Testis (tissue), 2 donors: Measurements from ENCODE around the gene E2F6.
A peak's percentile ranks its signal among the peaks of the same experiment; 100 is the strongest.

Experiments used
- POLR2A ChIP-seq: fragments of 450-650 bp; IDR thresholded peaks from one replicate; pipeline ENCODE4 v1.6.1; 2017; ENCODE audit warnings: antibody characterized with exemption, mild to moderate bottlenecking, moderate library complexity
- TF ChIP-seq, protein P1 (sequence below), 3 experiments: fragments of 450-650 bp in 2 of 3; fragments of 200-600 bp in 1 of 3; sonication (generic) in 1 of 3; IDR thresholded peaks; one replicate each; pipeline ENCODE4 v1.5.1; 2016 to 2019; ENCODE audit warnings: antibody characterized with exemption in 3 of 3, mild to moderate bottlenecking in 2 of 3, moderate library complexity in 1 of 3

DNA sequence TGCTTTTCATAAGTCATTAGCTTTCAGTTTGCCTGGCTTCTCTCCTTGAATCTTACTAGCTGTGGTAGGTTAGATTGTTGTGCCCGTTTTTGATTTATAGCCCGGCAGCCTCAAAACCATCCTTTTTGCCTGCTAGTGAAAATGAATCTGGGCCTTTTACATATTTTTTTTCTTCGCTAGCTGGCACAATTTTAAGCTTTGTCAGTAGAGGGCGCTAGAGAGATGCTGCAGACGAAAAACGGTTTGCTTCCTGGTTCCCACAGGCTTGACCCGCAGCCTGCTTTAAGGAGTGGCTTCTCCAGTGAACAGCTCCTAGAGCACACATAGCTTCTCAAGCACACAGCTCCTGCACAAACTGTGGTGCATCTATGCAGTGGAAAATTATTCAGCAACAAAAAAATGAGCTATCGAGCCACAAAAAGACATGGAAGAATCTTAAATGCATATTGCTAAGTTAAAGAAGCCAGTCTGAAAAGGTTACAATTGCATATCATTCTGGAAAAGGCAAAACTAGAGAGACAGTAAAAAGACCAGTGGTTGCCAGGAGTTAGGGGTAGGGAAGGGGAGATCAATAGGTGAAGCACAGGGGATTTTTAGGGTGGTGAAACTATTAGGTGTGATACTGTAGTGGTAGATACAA is 47.9 kb downstream of the E2F6 start:
- TF ChIP-seq, protein P1, sequence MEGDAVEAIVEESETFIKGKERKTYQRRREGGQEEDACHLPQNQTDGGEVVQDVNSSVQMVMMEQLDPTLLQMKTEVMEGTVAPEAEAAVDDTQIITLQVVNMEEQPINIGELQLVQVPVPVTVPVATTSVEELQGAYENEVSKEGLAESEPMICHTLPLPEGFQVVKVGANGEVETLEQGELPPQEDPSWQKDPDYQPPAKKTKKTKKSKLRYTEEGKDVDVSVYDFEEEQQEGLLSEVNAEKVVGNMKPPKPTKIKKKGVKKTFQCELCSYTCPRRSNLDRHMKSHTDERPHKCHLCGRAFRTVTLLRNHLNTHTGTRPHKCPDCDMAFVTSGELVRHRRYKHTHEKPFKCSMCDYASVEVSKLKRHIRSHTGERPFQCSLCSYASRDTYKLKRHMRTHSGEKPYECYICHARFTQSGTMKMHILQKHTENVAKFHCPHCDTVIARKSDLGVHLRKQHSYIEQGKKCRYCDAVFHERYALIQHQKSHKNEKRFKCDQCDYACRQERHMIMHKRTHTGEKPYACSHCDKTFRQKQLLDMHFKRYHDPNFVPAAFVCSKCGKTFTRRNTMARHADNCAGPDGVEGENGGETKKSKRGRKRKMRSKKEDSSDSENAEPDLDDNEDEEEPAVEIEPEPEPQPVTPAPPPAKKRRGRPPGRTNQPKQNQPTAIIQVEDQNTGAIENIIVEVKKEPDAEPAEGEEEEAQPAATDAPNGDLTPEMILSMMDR (IDR thresholded peaks at IDR 0.05), result peak in 2 of 3 experiments; percentile 50 to 51
- TF ChIP-seq POLR2A, result no peak
